SH-SY5Y (cell line): ENCODE measurements around the gene MPST.

Source experiments
- GATA2 ChIP-seq: IDR thresholded peaks from 2 replicates; pipeline ENCODE4 v1.6.1; 2011; ENCODE audit warnings: mild to moderate bottlenecking, low read depth, low read length
- GATA3 ChIP-seq: IDR thresholded peaks from 2 replicates; pipeline ENCODE4 v1.6.1; 2011; ENCODE audit warnings: low read depth, mild to moderate bottlenecking, low read length, moderate library complexity

The MPST gene

DNA sequence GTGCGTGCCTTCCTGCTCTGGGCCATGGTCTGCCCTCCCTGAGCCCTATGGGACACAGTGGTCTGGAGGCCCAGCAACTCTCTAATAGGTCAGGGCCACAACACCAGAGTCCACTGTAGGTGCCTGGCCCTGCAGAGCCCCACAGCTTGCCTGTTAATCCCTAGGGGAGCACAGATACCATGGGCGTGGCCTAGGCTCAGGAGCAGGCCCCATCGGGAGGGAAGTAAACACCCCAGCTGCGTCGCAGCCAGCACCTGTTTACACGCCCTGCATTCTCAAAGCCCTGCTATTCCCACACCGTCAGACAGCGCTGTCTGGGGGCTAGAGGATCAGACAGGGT lies 34.5 kb downstream of the MPST start:
- TF ChIP-seq GATA2, result no peak
- TF ChIP-seq GATA3, result no peak

DNA sequence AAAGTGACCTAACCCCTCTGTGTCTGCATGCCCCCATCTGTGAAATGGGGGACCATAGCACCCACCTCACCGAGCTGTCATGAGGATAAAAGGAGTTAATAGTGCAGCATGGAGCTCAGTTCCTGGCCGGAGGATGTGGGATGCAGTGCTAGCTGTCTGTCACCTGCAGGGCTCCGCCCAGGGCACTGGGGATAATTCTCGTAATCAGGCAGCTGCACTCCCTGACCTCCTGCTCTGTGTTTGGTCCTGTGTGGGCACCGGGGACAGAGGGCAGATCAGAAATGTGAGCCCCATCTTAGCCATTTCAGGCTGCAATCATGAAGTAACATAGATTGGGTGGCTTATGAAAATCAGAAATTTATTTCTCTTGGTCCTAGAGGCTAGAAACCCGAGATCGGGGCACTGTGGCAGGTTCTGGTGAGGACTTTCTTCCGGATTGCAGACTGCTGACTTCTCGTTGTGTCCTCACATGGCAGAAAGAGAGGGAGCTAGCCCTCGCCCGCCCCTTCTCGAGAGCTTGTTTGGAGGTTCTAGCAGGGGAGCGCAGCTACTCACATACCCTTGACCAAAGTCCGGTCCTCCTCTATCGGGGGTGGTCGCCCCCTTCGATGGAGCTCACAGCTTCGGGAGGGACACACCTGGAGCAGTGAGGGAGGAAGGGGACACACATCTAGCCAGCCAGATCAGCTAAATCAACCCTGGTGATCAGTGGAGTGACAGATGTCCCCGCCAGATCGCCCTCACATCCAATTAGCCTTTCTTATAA lies 35.2 kb downstream of the MPST start:
- no peak for TF ChIP-seq GATA3
- TF ChIP-seq GATA2, result no peak

DNA sequence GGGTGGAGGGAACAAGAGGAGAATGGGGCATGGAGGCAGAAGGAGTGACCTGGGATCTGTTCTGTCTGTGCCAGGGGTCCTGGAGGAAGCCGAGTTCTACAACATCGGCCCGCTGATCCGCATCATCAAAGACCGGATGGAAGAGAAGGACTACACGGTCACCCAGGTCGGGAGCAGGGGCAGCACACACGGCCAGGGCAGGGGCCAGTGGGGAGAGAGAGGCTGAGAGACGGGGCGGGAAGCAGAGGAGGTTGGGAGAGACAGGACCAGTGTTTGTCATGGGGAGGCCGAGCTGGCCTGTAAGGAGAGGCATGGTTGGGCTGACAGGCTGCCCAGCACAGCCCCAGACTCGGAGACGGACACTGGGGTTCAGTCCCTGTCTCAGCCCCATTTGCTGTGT lies 36.7 kb downstream of the MPST start:
- TF ChIP-seq GATA3 (no peak), GATA2 (no peak)

DNA sequence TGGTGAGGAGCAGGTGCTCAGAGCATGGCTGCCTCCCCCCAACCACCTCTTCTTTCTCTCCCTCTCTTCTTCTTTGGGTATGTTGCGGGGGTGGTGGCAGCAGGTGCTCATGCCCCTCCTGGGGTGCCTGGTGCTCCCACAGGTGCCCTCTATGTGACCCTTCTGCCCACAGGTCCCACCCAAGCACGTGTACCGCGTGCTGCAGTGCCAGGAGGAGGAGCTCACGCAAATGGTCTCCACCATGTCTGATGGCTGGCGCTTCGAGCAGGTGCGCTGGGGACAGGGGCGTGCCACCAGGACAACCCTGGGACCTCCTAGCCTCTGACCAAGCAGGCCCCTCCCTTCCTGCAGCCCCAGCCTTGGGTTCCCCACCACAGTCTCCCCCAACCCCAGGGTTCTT lies 37.7 kb downstream of the MPST start:
- TF ChIP-seq GATA2 (no peak), GATA3 (no peak)

DNA sequence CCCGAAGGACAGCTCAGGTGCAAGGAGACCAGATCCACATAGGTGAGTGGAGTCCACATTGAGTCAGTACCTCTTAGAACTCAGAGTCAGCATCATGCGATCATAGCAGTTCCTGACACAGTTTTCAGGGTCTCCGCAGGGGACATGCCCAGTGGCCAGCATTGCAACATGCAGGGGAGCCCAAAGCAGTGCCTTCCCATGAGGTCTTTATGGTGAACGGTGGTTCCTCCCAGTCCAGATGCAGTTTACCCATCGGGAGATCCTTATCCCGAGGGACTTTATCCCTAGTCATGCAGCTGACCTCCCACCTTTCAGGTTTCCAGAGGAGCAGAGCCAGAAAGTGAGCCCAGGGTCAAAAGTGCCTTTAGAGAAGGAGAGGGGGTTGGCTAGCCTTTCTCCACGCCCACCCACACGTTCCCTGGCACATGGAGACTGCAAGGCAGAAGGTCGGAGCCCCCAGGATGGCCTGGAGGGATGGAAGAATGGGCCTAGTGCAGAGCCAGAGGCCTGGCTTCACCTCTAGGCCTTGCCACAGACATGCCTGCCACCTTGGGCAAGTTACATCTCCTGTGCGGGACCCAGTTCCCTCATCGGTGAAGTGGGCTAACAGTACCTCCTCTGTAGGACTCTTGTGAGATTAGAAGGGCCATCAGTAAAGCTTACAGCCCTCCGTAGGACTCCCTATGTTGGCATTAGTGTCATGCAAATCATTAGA lies 38.4 kb downstream of the MPST start:
- TF ChIP-seq GATA3, result no peak
- TF ChIP-seq GATA2, result no peak

DNA sequence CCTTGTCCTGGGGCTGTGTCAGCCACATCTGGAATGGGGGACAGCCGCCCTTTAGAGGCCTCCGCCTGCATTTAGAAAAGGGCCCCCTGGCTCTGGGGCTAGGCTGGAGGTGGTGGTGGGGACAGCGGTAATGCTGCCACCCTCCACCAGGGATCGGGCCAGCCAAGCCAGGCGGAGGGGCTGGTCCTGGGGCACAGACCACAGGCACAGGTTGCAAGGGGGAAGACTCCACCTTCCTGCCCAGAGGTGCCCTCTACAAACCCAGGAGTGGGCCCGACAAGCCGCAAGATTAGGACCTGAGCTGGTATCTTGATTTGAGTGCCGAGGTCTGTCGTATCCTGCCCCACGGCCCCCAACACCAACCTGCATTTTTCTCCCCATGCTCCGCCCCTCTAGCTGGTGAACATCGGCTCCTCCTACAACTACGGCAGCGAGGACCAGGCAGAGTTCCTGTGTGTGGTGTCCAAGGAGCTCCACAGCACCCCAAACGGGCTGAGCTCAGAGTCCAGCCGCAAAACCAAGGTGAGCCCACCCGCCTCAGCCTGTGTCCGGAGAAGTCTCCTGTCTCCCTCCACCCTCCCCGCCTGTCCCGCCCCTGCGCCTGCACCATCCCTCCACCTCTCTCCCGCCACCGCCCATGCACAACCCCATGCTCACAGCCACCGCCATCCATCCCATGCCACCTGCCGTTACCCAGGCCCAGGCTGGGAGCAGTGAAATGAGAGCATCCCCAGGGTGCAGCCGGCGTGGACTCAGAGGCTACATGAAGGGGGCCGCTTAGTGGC lies 39.6 kb downstream of the MPST start:
- TF ChIP-seq GATA3, result no peak
- no peak for TF ChIP-seq GATA2

DNA sequence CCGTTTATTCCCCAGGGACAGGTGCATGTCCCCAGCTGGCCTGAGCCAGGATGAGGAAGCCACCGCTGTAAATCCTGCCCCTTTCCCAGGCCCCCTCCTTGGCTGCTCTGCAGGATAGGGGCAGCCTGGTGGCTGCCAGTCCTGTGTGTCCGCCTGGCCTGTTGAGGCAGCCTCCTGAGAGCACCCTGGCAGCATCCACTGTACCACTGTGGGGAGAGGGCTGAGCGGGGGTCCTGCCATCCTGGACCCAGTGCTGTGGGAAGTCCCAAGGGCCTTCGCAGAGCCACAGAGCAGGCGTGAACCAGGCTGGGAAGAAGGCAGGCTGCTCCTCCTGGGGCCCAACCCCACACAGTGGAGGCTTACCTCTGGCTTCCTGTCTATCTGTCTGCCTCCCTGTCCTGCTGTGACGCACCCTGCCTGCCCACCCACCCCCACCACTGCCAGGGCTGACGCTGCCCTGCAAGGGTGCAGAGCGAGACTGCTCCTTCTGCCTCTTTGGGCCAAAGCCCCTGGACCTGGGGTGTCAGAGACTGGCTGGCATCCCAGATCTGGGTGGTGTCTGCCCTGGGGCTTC lies 40.4 kb downstream of the MPST start:
- TF ChIP-seq GATA3 (no peak), GATA2 (no peak)

DNA sequence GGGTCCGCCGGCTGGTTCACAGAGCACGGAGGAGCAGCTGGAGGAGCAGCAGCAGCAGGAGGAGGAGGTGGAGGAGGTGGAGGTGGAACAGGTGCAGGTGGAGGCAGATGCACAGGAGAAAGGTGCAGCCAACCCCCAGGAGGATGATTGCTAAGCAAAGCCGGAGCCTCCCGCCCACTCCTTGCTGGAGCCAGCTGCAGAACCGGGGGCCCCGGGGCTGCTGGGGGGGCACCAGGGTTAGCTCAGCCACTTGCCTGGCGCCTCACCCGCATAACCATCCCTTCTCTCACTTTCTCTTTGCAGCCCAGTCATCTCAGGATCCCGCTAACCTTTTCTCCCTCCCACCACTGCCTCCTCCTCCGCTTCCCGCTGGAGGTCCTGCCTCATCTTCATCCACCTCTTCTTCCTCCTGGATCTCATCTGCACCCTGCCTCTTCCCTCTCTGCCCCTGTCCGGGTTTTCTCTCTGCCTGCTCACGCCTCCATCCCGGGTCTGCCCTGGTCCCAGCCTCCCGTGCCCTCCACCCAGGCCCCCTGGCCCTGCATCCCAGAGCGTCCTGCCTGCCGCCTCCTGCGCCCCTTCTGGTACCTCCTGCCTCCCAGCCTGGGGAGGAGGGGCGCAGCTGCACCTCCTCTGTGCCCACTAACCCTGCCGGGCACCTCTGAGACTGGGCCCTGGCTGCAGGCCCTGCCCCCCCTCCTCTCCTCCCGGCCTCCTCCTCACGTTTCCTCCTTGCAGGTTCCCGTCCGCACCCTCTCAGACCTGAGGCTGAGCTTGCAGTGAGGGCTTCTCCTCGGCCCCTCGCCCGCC lies 41.5 kb downstream of the MPST start:
- TF ChIP-seq GATA3 (no peak), GATA2 (no peak)

DNA sequence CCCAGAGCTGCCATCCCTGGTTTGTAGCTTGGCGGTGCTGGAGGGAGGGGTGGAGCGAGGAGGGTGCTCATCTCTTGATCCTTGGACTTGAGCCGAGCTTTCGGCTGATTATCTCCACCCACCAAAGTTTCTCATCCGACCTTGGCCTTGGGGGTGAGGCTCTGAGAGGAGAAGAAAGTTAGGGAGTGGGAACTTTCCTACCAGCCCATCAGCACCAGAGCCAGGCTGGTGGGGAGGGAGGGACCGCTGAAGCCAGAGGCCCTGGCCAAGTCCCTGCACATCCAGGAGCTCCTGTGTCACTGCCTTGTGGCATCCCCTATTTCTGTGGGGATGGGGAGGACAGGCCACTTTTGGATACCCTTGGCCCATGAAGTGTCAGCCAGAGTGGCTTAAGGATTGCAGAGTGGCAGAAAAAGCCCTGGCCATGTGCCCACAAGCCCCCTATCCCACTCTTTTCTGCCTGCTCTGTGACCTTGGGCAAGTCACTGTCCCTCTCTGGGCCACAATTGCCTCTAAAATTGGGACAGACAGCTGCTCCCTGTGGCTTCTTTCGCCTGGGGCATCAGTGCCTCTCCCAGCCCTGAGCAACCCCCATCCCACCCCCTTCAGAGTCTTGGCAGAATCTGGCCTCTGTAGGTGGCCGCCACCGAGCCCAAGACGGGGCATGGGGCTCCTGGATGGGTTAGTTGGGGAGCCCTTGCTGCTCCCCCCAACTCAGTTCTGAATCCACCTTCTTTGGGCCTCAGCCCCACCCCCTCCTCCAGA lies 42.3 kb downstream of the MPST start:
- TF ChIP-seq GATA2, result no peak
- no peak for TF ChIP-seq GATA3

DNA sequence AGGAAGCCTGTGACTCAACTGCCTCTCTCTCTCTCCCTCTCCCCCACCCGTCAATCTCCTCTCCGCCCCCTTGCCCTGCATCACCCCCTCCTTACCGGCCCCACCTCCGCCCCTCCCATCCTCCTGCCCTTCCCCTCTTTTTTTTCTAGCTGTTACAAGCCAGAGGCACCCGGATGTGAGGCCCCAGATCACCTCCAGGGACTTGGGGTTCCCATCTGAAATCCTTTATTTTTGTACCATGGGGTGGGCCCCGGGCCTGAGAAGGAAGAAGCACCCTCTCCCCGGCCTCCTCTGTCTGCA lies 42.8 kb downstream of the MPST start:
- TF ChIP-seq GATA3 (no peak), GATA2 (no peak)

DNA sequence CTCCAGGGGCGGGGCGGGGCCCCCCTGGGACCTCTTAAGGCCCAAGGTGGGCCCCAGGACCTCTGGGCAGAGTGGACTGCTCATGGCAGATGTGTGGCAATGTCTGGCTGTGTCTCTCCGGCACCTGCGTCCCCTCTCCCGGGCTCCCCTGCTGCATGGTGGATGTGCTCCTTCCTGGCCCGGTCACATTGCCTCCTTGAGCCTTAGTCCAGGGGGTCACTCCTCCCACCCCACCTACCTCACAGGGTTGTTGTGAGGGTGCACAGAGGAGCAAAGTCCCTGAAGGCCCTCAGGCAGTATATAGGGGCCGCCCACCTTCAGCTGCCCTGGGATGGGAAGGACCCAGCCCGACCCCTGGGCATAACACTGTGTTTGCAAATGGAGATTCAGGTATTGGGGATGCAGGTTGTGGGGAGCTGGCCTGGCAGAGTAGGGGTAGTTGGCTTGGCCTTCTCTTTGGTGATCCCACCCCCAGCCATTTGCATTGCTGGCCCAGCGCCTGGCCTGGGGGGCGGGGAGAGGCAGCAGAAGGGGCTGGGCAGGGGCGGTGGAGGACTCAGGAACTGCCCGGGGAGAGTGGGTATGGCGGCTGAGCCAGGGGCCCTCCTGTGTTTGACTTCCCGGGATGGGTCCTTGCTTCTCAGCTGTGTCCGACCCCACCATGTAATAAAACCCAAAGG lies 43.3 kb downstream of the MPST start:
- TF ChIP-seq GATA2 (no peak), GATA3 (no peak)

DNA sequence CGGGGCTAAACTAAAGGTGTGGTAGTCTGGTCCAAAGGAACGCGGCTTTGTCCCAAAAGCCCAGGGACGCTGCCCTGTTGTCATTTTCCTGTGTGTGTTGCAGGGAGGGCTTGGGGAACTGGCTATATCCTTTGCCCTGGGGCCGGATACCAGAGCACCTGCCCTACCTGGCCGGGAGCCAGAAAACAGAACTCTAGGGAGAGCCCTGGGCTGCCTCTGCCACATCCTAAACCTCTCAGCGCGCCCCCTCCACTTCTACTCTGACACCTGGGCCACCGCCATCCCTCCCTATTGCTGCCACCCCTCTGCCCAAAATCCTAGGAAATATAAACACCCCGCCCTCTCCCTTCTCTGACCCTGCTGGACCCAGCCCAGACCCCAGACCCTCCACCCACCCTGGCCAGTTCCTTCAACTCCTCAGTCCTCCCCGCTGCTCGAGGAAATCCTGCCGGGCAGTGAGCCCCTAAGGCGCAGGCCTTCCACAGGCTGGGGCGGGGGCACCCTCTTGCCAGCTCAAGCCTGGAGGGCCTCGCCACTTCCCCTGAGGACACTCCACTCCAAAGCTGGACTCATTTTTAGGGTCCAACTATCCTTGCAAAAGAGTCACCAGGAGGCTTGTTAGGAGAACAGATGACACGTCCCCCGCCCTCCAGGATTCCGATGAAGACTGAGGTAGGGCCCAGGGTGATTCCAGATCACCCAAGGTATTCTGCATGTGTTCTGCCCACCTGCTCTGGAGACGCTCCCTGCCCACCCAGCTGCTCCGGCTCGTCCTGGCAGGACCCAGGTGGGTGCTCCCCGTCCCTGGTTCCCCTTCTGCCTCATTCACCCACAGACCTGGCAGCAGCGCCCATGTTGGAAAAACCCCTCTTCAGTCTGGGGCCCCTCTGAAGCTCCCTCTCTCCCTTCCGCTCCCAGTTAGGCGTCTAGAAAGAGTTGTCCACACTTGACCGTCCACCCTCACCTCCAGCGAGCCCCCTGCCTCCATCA lies 44.2 kb downstream of the MPST start:
- TF ChIP-seq GATA3 (no peak), GATA2 (no peak)
